KMS-11 (cell line): ENCODE data around the gene SFXN3.

Experiments used
- H2AFZ ChIP-seq: fragments of 200-600 bp; sonication (generic); 2 replicates; pipeline ENCODE4 v1.6.1; 2016; ENCODE audit warnings: antibody characterized with exemption, mixed run types, low read depth
- H3K27ac ChIP-seq: fragments of 200-600 bp; sonication (generic); 2 replicates; pipeline ENCODE4 v1.6.1; 2016; ENCODE audit warnings: mild to moderate bottlenecking, mixed run types
- H3K27me3 ChIP-seq: fragments of 200-600 bp; sonication (generic); 2 replicates; pipeline ENCODE4 v1.6.1; 2017; ENCODE audit warnings: mild to moderate bottlenecking, low read depth, mixed run types, moderate library complexity; ENCODE audit not compliant: insufficient read depth
- H3K36me3 ChIP-seq: fragments of 200-600 bp; sonication (generic); 2 replicates; pipeline ENCODE4 v1.6.1; 2017; ENCODE audit warnings: mild to moderate bottlenecking, mixed run types; ENCODE audit not compliant: insufficient read depth
- H3K4me1 ChIP-seq: fragments of 200-600 bp; sonication (generic); 2 replicates; pipeline ENCODE4 v1.6.1; 2016; ENCODE audit warnings: mild to moderate bottlenecking, low read depth, mixed run types; ENCODE audit not compliant: poor library complexity, severe bottlenecking
- H3K4me2 ChIP-seq: fragments of 200-600 bp; sonication (generic); 2 replicates; pipeline ENCODE4 v1.7.0; 2016; ENCODE audit warnings: mild to moderate bottlenecking, mixed run types
- H3K4me3 ChIP-seq: fragments of 200-600 bp; sonication (generic); IDR thresholded peaks from 2 replicates; pipeline ENCODE4 v1.6.1; 2017; ENCODE audit warnings: low read depth, low read length, mixed read lengths; ENCODE audit not compliant: insufficient read depth
- H3K79me2 ChIP-seq: fragments of 200-600 bp; sonication (generic); 2 replicates; pipeline ENCODE4 v1.6.1; 2016; ENCODE audit warnings: low read depth, mixed run types; ENCODE audit not compliant: insufficient read depth
- H3K9ac ChIP-seq: fragments of 200-600 bp; sonication (generic); 2 replicates; pipeline ENCODE4 v1.6.1; 2016; ENCODE audit warnings: mild to moderate bottlenecking, mixed run types
- H4K20me1 ChIP-seq: fragments of 200-600 bp; sonication (generic); 2 replicates; pipeline ENCODE4 v1.6.1; 2016; ENCODE audit warnings: mild to moderate bottlenecking, mixed run types; ENCODE audit not compliant: insufficient read depth
- TF ChIP-seq, protein P1 (sequence below): fragments of 200-600 bp; sonication (generic); conservative IDR thresholded peaks from 2 replicates; pipeline ENCODE4 v1.6.1; 2017; ENCODE audit warnings: low read depth, mild to moderate bottlenecking, antibody characterized with exemption, low read length, moderate library complexity, mixed read lengths

The SFXN3 gene

GRCh38 chr10:101018118-101018599 is 12.9 kb upstream of the SFXN3 start:
- TF ChIP-seq, protein P1, sequence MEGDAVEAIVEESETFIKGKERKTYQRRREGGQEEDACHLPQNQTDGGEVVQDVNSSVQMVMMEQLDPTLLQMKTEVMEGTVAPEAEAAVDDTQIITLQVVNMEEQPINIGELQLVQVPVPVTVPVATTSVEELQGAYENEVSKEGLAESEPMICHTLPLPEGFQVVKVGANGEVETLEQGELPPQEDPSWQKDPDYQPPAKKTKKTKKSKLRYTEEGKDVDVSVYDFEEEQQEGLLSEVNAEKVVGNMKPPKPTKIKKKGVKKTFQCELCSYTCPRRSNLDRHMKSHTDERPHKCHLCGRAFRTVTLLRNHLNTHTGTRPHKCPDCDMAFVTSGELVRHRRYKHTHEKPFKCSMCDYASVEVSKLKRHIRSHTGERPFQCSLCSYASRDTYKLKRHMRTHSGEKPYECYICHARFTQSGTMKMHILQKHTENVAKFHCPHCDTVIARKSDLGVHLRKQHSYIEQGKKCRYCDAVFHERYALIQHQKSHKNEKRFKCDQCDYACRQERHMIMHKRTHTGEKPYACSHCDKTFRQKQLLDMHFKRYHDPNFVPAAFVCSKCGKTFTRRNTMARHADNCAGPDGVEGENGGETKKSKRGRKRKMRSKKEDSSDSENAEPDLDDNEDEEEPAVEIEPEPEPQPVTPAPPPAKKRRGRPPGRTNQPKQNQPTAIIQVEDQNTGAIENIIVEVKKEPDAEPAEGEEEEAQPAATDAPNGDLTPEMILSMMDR, result no peak
- Histone ChIP-seq H3K4me2 (no peak overlapping the region), H3K9ac (no peak overlapping the region), H3K4me1 (peaks cover 12% of the 10 kb centered on the region), H3K79me2 (no peaks in the 10 kb centered on the region), H3K27ac (no peak overlapping the region), H3K36me3 (no peaks in the 10 kb centered on the region), H2AFZ (no peak overlapping the region), H4K20me1 (no peaks in the 10 kb centered on the region), H3K27me3 (peaks cover 11% of the 10 kb centered on the region; the same call in 1 of the 2 replicates), H3K4me3 (no peak overlapping the region)

- H3K4me1 ChIP-seq, result peaks cover 8% of the 10 kb centered on the region
- H3K9ac ChIP-seq, result no peak overlapping the region
- H3K4me3 ChIP-seq, result no peak overlapping the region
- TF ChIP-seq, protein P1, result peak; percentile 61
- H3K79me2 ChIP-seq, result no peaks in the 10 kb centered on the region
- no peak overlapping the region for H3K4me2 ChIP-seq
- H3K27ac ChIP-seq, result no peak overlapping the region
- H3K36me3 ChIP-seq, result no peaks in the 10 kb centered on the region
- H2AFZ ChIP-seq, result no peak overlapping the region; the same call in 1 of the 2 replicates
- H4K20me1 ChIP-seq, result no peaks in the 10 kb centered on the region
- peaks cover 11% of the 10 kb centered on the region; the same call in 1 of the 2 replicates for H3K27me3 ChIP-seq
Measured at GRCh38 chr10:101018600-101019439, 12.2 kb upstream of the SFXN3 start.

DNA sequence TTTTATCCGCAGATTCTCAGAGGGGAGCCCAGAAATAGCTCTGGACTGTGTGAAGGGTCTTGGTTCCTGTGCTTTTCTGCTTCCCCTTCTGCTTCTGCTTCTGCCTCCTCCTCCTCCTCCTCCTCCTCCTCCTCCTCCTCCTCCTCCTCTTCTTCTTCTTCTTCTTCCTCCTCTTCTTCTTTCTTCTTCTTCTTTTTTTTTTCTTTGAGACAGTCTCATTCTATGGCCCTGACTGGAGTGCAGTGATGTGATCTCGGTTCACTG is 11.7 kb upstream of the SFXN3 start:
- Histone ChIP-seq H2AFZ (no peak overlapping the region), H3K36me3 (no peaks in the 10 kb centered on the region), H4K20me1 (no peaks in the 10 kb centered on the region), H3K27me3 (peaks cover 11% of the 10 kb centered on the region; the same call in 1 of the 2 replicates), H3K4me2 (no peak overlapping the region), H3K4me1 (peaks cover 4% of the 10 kb centered on the region), H3K9ac (no peak overlapping the region), H3K27ac (no peak overlapping the region), H3K4me3 (no peak overlapping the region), H3K79me2 (no peaks in the 10 kb centered on the region)
- TF ChIP-seq, protein P1, result no peak

DNA sequence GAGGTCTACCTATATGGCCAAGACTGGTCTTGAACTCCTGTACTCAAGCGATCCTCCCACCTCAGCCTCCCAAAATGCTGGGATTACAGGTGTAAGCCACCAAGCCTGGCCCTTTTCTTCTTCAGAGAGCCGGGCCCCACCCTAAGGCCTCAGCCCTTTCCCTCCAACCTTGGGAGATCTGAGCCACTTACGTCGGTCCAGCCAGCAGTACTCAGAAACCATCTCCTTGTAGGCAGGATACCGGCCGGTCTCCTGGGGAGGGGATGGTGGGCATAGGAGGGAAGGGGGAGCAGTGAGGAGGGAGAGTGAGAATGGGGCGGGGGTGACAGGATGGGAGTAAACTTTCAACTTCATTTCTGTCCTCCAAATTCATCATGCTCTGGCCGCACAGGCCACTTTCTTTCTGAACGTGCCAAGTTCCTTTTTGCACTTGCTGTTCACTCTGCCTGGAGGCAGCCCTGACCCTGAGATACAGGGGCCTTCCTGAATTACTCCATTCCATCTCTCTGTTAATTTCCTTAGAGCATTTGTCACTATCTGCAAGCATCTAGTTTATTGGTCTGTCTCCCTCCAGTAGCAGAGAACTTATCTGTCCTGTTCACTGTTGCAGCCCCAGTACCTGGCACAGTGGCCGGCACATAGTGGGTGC is 10.5 kb upstream of the SFXN3 start:
- Histone ChIP-seq H3K27me3 (peaks cover 11% of the 10 kb centered on the region; the same call in 1 of the 2 replicates), H3K79me2 (no peaks in the 10 kb centered on the region), H3K36me3 (no peaks in the 10 kb centered on the region), H3K4me2 (no peak overlapping the region), H3K4me1 (no peaks in the 10 kb centered on the region), H3K4me3 (no peak overlapping the region), H3K27ac (no peak overlapping the region), H4K20me1 (no peaks in the 10 kb centered on the region), H2AFZ (no peak overlapping the region), H3K9ac (no peak overlapping the region)
- TF ChIP-seq, protein P1, result no peak
